Measurements from ENCODE around the gene CAB39L. TPM values are rescaled to one million over a fixed set of nuclear protein-coding genes. Genes with fewer than 3 reads are reported as not detected.

The CAB39L gene
- total and polyA plus RNA-seq, 4 donors: 1.8 to 5.1 (median 2.1) TPM

GRCh38 chr13:49488563-49488962 lies 44.7 kb upstream of the CAB39L start:
- H3K27me3 ChIP-seq (ENCODE audit: control insufficient read depth in 4 of 4, insufficient read depth in 4 of 4, low read length in 3 of 4): no peaks in the 10 kb centered on the region
- TF ChIP-seq HNF4G (IDR thresholded peaks at IDR 0.05): no peak
- no peak for TF ChIP-seq HNF4A (conservative IDR thresholded peaks at IDR 0.05)
- no peak for TF ChIP-seq TAF1 (conservative IDR thresholded peaks at IDR 0.05)
- no peak for TF ChIP-seq CTCF (IDR thresholded peaks at IDR 0.05; ENCODE audit: low read depth, low read length, missing input control)
- TF ChIP-seq JUND (IDR thresholded peaks at IDR 0.05): no peak

DNA sequence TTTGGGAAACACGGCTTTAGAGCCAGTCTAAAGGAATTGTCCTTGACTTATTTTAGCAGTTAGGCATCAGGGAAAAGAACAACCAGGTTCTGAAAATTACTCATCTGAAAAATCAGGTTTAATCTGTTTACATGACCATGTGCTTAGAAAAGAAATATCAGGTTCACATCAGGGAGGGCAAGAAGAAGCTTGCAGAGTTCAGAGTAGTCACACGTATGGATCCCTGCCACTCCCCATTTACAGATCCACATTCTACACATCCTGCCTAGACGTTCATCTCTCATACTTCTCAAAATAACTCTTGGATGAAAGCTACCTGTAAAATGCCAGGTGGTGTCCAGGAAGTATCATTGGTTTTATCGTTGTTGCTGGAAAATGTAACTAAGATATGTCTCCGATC lies 37.9 kb upstream of the CAB39L start:
- no peaks in the 10 kb centered on the region for H3K27me3 ChIP-seq (ENCODE audit: control insufficient read depth in 4 of 4, insufficient read depth in 4 of 4, low read length in 3 of 4)
- TF ChIP-seq SP1 (IDR thresholded peaks at IDR 0.05) (no peak), EGR1 (IDR thresholded peaks at IDR 0.05; ENCODE audit: low read depth in 2 of 2) (no peak), YY1 (IDR thresholded peaks at IDR 0.05) (no peak), HNF4A (conservative IDR thresholded peaks at IDR 0.05) (no peak), TAF1 (conservative IDR thresholded peaks at IDR 0.05) (no peak), GABPA (IDR thresholded peaks at IDR 0.05 in 1 of 2, conservative IDR thresholded peaks at IDR 0.05 in 1 of 2) (no peak)
- DNase-seq (ENCODE audit: low spot score): no peak
- no peaks in the 10 kb centered on the region for H3K4me1 ChIP-seq (ENCODE audit: control insufficient read depth in 4 of 4, insufficient read depth in 4 of 4, low read length in 3 of 4)
- H3K9me3 ChIP-seq (ENCODE audit: control insufficient read depth in 4 of 4, low read length in 3 of 4): no peaks in the 10 kb centered on the region
- no peak overlapping the region for H3K27ac ChIP-seq (ENCODE audit: low read depth in 1 of 2, low read length in 2 of 2)
- H3K4me3 ChIP-seq (ENCODE audit: low read depth in 1 of 3, low read length in 3 of 3): no peak overlapping the region
- 89% methylated on average over 5 of the region's 5 CpGs for WGBS
- no peak overlapping the region for H3K9ac ChIP-seq (ENCODE audit: low read depth in 1 of 2, low read length in 2 of 2)
- peaks cover 3 to 53% (median 35%) of the 10 kb centered on the region in 4 donors for H3K36me3 ChIP-seq (ENCODE audit: control insufficient read depth in 4 of 4, insufficient read depth in 3 of 4, low read depth in 1 of 4, low read length in 3 of 4)

More at GRCh38 chr13:49488563-49488962, 44.7 kb upstream of the CAB39L start:
- H3K4me1 ChIP-seq (ENCODE audit: control insufficient read depth in 4 of 4, insufficient read depth in 4 of 4, low read length in 3 of 4): no peaks in the 10 kb centered on the region
- 97% methylated on average over 2 of the region's 2 CpGs for WGBS
- H3K9me3 ChIP-seq (ENCODE audit: control insufficient read depth in 4 of 4, low read length in 3 of 4): no peaks in the 10 kb centered on the region
- H3K9ac ChIP-seq (ENCODE audit: low read depth in 1 of 2, low read length in 2 of 2): no peak overlapping the region
- peaks cover 1 to 26% (median 22%) of the 10 kb centered on the region in 4 donors for H3K36me3 ChIP-seq (ENCODE audit: control insufficient read depth in 4 of 4, insufficient read depth in 3 of 4, low read depth in 1 of 4, low read length in 3 of 4)
- H3K27ac ChIP-seq (ENCODE audit: low read depth in 1 of 2, low read length in 2 of 2): no peak overlapping the region
- no peak overlapping the region for H3K4me3 ChIP-seq (ENCODE audit: low read depth in 1 of 3, low read length in 3 of 3)
- no peak for DNase-seq (ENCODE audit: low spot score)

DNA sequence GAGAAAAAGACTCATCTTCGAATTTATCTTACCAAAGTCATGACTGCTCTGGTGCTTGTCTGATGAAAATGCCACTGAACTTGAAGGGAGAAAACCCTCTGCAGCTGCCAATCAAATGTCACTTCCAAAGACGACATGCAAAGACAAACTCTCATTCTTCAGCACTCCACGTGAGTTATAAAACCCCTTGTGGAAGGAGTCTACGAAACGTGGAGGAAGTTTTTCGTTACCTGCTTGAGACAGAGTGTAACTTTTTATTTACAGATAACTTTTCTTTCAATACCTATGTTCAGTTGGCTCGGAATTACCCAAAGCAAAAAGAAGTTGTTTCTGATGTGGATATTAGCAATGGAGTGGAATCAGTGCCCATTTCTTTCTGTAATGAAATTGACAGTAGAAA lies 32.7 kb upstream of the CAB39L start:
- H3K4me1 ChIP-seq (ENCODE audit: control insufficient read depth in 4 of 4, insufficient read depth in 4 of 4, low read length in 3 of 4): no peaks in the 10 kb centered on the region
- DNase-seq (ENCODE audit: low spot score): no peak
- no peaks in the 10 kb centered on the region for H3K9me3 ChIP-seq (ENCODE audit: control insufficient read depth in 4 of 4, low read length in 3 of 4)
- no peak overlapping the region for H3K9ac ChIP-seq (ENCODE audit: low read depth in 1 of 2, low read length in 2 of 2)
- H3K27me3 ChIP-seq (ENCODE audit: control insufficient read depth in 4 of 4, insufficient read depth in 4 of 4, low read length in 3 of 4): no peaks in the 10 kb centered on the region
- H3K27ac ChIP-seq (ENCODE audit: low read depth in 1 of 2, low read length in 2 of 2): no peak overlapping the region
- TF ChIP-seq, protein P1, sequence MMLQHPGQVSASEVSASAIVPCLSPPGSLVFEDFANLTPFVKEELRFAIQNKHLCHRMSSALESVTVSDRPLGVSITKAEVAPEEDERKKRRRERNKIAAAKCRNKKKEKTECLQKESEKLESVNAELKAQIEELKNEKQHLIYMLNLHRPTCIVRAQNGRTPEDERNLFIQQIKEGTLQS (IDR thresholded peaks at IDR 0.05): no peak
- TF ChIP-seq FOXA1 (IDR thresholded peaks at IDR 0.05) (no peak), JUND (IDR thresholded peaks at IDR 0.05) (no peak), GABPA (IDR thresholded peaks at IDR 0.05 in 1 of 2, conservative IDR thresholded peaks at IDR 0.05 in 1 of 2) (no peak), NR2F2 (IDR thresholded peaks at IDR 0.05) (no peak), EGR1 (IDR thresholded peaks at IDR 0.05; ENCODE audit: low read depth in 2 of 2) (no peak), SP1 (IDR thresholded peaks at IDR 0.05) (no peak), RXRA (IDR thresholded peaks at IDR 0.05) (no peak), RAD21 (IDR thresholded peaks at IDR 0.05) (no peak), HNF4G (IDR thresholded peaks at IDR 0.05) (no peak), FOXA2 (IDR thresholded peaks at IDR 0.05) (no peak), TAF1 (conservative IDR thresholded peaks at IDR 0.05) (no peak)
- TF ChIP-seq, protein P2, sequence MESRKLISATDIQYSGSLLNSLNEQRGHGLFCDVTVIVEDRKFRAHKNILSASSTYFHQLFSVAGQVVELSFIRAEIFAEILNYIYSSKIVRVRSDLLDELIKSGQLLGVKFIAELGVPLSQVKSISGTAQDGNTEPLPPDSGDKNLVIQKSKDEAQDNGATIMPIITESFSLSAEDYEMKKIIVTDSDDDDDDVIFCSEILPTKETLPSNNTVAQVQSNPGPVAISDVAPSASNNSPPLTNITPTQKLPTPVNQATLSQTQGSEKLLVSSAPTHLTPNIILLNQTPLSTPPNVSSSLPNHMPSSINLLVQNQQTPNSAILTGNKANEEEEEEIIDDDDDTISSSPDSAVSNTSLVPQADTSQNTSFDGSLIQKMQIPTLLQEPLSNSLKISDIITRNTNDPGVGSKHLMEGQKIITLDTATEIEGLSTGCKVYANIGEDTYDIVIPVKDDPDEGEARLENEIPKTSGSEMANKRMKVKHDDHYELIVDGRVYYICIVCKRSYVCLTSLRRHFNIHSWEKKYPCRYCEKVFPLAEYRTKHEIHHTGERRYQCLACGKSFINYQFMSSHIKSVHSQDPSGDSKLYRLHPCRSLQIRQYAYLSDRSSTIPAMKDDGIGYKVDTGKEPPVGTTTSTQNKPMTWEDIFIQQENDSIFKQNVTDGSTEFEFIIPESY (IDR thresholded peaks at IDR 0.05): no peak
- 94% methylated on average over 7 of the region's 7 CpGs for WGBS
- no peak overlapping the region for H3K4me3 ChIP-seq (ENCODE audit: low read depth in 1 of 3, low read length in 3 of 3)
- peaks cover 3 to 50% (median 33%) of the 10 kb centered on the region in 4 donors for H3K36me3 ChIP-seq (ENCODE audit: control insufficient read depth in 4 of 4, insufficient read depth in 3 of 4, low read depth in 1 of 4, low read length in 3 of 4)

Data from liver (tissue), 9 donors.